ENCODE data around the gene LGALS9. TPM values are rescaled to one million over a fixed set of nuclear protein-coding genes. Genes with fewer than 3 reads are reported as not detected.

LGALS9 gene
- total RNA-seq, 1 donor from 2014 or later, result 0.54 TPM

GRCh38 chr17:27602721-27603420 is 28.1 kb upstream of the LGALS9 start:
- no peaks in the 10 kb centered on the region for H3K9me3 Mint-ChIP-seq
- Histone ChIP-seq H3K27me3 (no peaks in the 10 kb centered on the region), H3K79me2 (ENCODE audit: low read depth) (no peaks in the 10 kb centered on the region), H3K36me3 (no peaks in the 10 kb centered on the region), H4K20me1 (ENCODE audit: low read depth) (no peaks in the 10 kb centered on the region), H2AFZ (replicated peaks) (no peak overlapping the region), H3F3A (ENCODE audit: low read depth) (no peaks in the 10 kb centered on the region), H3K27ac (no peak overlapping the region), H3K4me3 (no peak overlapping the region), H3K4me2 (no peak overlapping the region), H3K4me1 (no peaks in the 10 kb centered on the region), H3K9me3 (ENCODE audit: low read depth) (no peaks in the 10 kb centered on the region), H3K9ac (no peak overlapping the region)
- no peak overlapping the region for H3K4me3 Mint-ChIP-seq
- peak; percentile 86 for DNase-seq (ENCODE audit: low spot score)
- peaks cover 4% of the 10 kb centered on the region for H3K36me3 Mint-ChIP-seq
- H3K27ac Mint-ChIP-seq, result no peak overlapping the region
- H3K27me3 Mint-ChIP-seq (ENCODE audit: insufficient read depth, low read depth), result peaks cover 2% of the 10 kb centered on the region
- H3K4me1 Mint-ChIP-seq, result peaks cover 8% of the 10 kb centered on the region
- no peak for TF ChIP-seq EZH2 (IDR thresholded peaks at IDR 0.05)
- peak; percentile 92 for TF ChIP-seq CTCF (IDR thresholded peaks at IDR 0.05)

GRCh38 chr17:27603421-27603770 is 27.6 kb upstream of the LGALS9 start:
- H3K27me3 ChIP-seq, result no peaks in the 10 kb centered on the region
- no peak overlapping the region for H3K9ac ChIP-seq
- H3K4me1 Mint-ChIP-seq, result peaks cover 8% of the 10 kb centered on the region
- H3K79me2 ChIP-seq (ENCODE audit: low read depth), result no peaks in the 10 kb centered on the region
- H3K27me3 Mint-ChIP-seq (ENCODE audit: insufficient read depth, low read depth), result peaks cover 2% of the 10 kb centered on the region
- H3K9me3 ChIP-seq (ENCODE audit: low read depth), result no peaks in the 10 kb centered on the region
- no peak overlapping the region for H3K27ac ChIP-seq
- H3K36me3 Mint-ChIP-seq, result peaks cover 4% of the 10 kb centered on the region
- no peaks in the 10 kb centered on the region for H3K9me3 Mint-ChIP-seq
- no peak overlapping the region for H3K27ac Mint-ChIP-seq
- H3K4me1 ChIP-seq, result no peaks in the 10 kb centered on the region
- H3K4me3 Mint-ChIP-seq, result no peak overlapping the region
- no peak for TF ChIP-seq EZH2phosphoT487 (IDR thresholded peaks at IDR 0.05)
- no peak for TF ChIP-seq EZH2 (IDR thresholded peaks at IDR 0.05)
- no peak for TF ChIP-seq CTCF (IDR thresholded peaks at IDR 0.05)
- no peaks in the 10 kb centered on the region for H3K36me3 ChIP-seq
- H4K20me1 ChIP-seq (ENCODE audit: low read depth), result no peaks in the 10 kb centered on the region
- H2AFZ ChIP-seq (replicated peaks), result no peak overlapping the region
- no peaks in the 10 kb centered on the region for H3F3A ChIP-seq (ENCODE audit: low read depth)
- no peak overlapping the region for H3K4me2 ChIP-seq
- no peak for DNase-seq (ENCODE audit: low spot score)
- H3K4me3 ChIP-seq, result no peak overlapping the region

- H3K9me3 ChIP-seq (ENCODE audit: low read depth), result no peaks in the 10 kb centered on the region
- no peak overlapping the region for H2AFZ ChIP-seq (replicated peaks)
- H3K9me3 Mint-ChIP-seq, result no peaks in the 10 kb centered on the region
- peaks cover 2% of the 10 kb centered on the region for H3K27me3 Mint-ChIP-seq (ENCODE audit: insufficient read depth, low read depth)
- no peak overlapping the region for H3K4me2 ChIP-seq
- H3K27me3 ChIP-seq, result no peaks in the 10 kb centered on the region
- H3K27ac Mint-ChIP-seq, result no peak overlapping the region
- peaks cover 8% of the 10 kb centered on the region for H3K4me1 Mint-ChIP-seq
- no peak overlapping the region for H3K4me3 Mint-ChIP-seq
- no peak overlapping the region for H3K27ac ChIP-seq
- no peaks in the 10 kb centered on the region for H4K20me1 ChIP-seq (ENCODE audit: low read depth)
- no peaks in the 10 kb centered on the region for H3K36me3 ChIP-seq
- H3K4me1 ChIP-seq, result no peaks in the 10 kb centered on the region
- H3K4me3 ChIP-seq, result no peak overlapping the region
- no peak for DNase-seq (ENCODE audit: low spot score)
- no peak overlapping the region for H3K9ac ChIP-seq
- H3K36me3 Mint-ChIP-seq, result peaks cover 4% of the 10 kb centered on the region
- TF ChIP-seq CTCF (IDR thresholded peaks at IDR 0.05) (no peak), EZH2phosphoT487 (IDR thresholded peaks at IDR 0.05) (no peak), EZH2 (IDR thresholded peaks at IDR 0.05) (no peak)
- no peaks in the 10 kb centered on the region for H3K79me2 ChIP-seq (ENCODE audit: low read depth)
- H3F3A ChIP-seq (ENCODE audit: low read depth), result no peaks in the 10 kb centered on the region
These were observed 26.9 kb upstream of the LGALS9 start for GRCh38 chr17:27603880-27604794.

Measured in neural progenitor cell (in vitro differentiated cells).